Purkinje cell (primary cell): ENCODE results near the gene KRTAP3-3. TPM values are rescaled to one million over a fixed set of nuclear protein-coding genes. Genes with fewer than 3 reads are reported as not detected.

Source experiments
- polyA plus RNA-seq: library from polyadenylated mRNA; unstranded; fragments of >200 nt; fragmentation: Nextera tagmentation; gene quantifications from 2 replicates; pipeline ENCODE4 v1.2.1, GENCODE V29; 2014

KRTAP3-3 gene
- not detected in 2 replicates for polyA plus RNA-seq

DNA sequence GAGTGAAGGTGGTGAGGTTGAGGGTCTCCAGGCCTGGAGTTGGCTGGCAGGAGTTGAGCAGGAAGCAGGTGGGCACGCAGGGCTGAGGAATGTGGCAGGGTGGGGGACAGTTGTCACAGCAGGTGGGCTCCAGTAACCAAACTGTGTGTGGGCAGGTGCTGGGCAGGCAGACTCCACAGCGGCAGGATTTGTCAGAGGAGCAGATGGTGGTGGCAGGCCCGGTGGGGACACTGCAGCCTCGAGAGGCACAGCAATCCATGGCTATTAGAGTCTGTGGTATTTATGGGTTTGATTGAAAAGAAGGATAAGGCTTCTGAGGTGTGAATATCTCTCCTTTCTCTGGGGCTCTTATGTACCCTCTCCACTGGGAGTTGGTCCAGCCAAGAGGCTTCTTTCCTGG, at the start of gene KRTAP3-3:
TSS of gene KRTAP3-3 (minus strand) at position 326 of the 400 bp plus-strand sequence. CDS start at position 259, 67 bp downstream.

GRCh38 chr17:41040783-41041571, 47.0 kb upstream of the KRTAP3-3 start, which contains the start of gene KRTAP1-1:
TSS of gene KRTAP1-1 (minus strand) at chr17:41041450. CDS start at chr17:41041397, 53 bp downstream.

DNA sequence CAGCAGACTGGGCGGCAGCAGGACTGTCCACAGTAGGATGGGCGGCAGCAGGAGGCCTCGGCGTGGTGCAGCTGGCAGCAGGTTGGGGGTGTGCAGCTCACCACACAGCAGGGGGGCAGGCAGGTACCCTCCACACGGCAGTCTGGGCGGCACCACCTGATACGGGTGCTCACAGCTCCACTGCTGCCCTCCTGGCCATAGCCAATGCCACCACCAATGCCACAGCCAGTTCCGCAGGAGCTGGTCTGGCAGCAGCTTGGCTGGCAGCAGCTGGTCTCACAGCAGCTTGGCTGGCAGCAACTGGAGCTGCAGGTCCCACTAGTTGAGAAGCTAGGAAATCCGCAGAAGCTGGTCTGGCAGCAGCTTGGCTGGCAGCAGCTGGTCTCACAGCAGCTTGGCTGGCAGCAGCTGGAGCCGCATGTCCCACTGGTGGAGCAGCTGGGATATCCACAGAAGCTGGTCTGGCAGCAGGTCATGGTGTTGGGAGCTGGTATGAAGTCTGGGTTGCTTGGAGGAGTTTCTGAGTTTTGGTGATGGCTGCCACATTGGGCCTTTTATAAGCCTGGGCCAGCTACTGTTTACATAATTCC, 40.5 kb upstream of the KRTAP3-3 start, which contains the start of gene KRTAP1-3:
TSS of gene KRTAP1-3 (minus strand) at position 529 of the 590 bp plus-strand sequence. CDS start at position 476, 53 bp downstream.

DNA sequence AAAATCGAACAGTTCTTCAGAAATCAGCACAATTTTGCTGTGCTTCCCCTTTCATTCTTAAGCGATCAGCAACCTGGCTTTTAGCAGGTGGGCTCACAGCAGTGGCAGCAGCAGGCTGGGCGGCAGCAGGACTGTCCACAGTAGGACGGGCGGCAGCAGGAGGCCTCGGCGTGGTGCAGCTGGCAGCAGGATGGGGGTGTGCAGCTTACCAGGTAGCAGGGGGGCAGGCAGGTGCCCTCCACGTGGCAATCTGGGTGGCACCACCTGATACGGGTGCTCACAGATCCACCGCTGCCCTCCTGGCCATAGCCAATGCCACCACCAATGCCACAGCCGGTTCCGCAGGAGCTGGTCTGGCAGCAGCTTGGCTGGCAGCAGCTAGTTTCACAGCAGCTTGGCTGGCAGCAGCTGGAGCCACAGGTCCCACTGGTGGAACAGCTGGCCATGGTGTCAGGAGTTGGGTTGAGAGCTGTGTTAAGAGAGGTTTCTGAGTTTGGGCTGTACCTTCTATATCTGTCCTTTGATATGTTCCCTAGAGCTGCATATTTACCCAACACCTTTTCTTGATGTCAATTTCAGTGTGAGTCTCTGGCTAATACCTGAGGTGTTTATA, 35.8 kb upstream of the KRTAP3-3 start, which contains the start of gene KRTAP1-4:
TSS of gene KRTAP1-4 (minus strand) at position 563 of the 613 bp plus-strand sequence. CDS start at position 446, 117 bp downstream.

DNA sequence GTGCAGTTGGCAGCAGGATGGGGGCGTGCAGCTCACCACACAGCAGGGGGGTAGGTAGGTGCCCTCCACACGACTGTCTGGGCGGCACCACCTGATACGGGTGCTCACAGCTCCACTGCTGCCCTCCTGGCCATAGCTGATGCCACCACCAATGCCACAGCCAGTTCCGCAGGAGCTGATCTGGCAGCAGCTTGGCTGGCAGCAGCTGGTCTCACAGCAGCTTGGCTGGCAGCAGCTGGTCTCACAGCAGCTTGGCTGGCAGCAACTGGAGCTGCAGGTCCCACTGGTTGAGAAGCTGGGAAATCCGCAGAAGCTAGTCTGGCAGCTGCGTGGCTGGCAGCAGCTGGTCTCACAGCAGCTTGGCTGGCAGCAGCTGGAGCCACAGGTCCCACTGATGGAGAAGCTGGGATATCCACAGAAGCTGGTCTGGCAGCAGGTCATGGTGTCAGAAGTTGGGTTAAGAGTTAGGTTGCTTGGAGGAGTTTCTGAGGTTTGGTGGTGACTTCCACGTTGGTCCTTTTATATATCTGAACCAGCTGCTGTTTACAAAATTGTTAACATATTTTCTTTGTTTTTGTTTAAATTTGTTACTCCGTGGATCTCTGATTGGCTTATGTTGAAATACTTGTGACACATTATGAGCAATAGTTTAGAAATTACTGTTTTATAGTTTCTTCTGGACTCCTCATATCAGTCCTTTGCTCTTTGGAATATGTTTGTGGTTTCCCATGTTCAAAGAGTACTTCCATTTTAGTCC, 32.9 kb upstream of the KRTAP3-3 start, which contains the start of gene KRTAP1-5:
TSS of gene KRTAP1-5 (minus strand) at position 494 of the 757 bp plus-strand sequence. CDS start at position 441, 53 bp downstream.

GRCh38 chr17:41008811-41009210, 14.8 kb upstream of the KRTAP3-3 start, which contains the start of gene KRTAP3-1:
TSS of gene KRTAP3-1 (minus strand) at chr17:41009128. CDS start at chr17:41009074, 54 bp downstream.

GRCh38 chr17:40999563-40999962, 5.6 kb upstream of the KRTAP3-3 start, which contains the start of gene KRTAP3-2:
TSS of gene KRTAP3-2 (minus strand) at chr17:40999906. CDS start at chr17:40999853, 53 bp downstream.

DNA sequence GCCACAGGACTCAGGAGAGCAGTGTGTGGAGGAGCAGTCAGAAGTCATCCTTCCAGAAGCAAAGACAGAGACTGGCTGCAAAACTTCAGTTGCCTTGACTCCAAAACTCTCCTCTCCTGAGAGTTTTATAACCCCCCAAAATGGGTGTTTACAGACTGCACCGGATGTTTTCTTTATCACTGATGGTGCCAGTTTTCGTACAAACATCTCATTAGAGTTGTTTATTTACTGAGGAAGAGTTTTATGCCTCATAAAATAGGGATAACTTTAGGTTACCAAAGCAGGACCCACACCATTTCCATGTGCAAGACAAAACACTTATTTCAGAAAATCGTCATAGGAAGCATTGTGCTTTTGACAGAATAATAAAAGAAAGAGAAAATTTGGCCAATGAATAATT, 9.7 kb downstream of the KRTAP3-3 start, which contains the start of gene KRT40:
TSS of gene KRT40 (minus strand) at position 101 of the 400 bp plus-strand sequence. CDS start at position 48, 53 bp downstream.

GRCh38 chr17:40966848-40967247, 27.1 kb downstream of the KRTAP3-3 start, which contains the start of gene KRT39:
TSS of gene KRT39 (minus strand) at chr17:40966948. CDS start at chr17:40966856, 92 bp downstream.

Other genes with a start within 250 kb of the KRTAP3-3 start
- gene KRT25, start 238.8 kb downstream of the KRTAP3-3 start, polyA plus RNA-seq: 0.52 and 3.2 TPM in 2 replicates
- gene KRT26, start 222.0 kb downstream of the KRTAP3-3 start, polyA plus RNA-seq: not detected in 2 replicates
- not detected in 2 replicates for gene KRT27, start 211.6 kb downstream of the KRTAP3-3 start, polyA plus RNA-seq
- gene KRT28, start 194.2 kb downstream of the KRTAP3-3 start, polyA plus RNA-seq: not detected in 2 replicates
- gene KRT10, start 171.6 kb downstream of the KRTAP3-3 start, polyA plus RNA-seq: 45.5 and 59.0 TPM in 2 replicates
- gene KRT12, start 126.9 kb downstream of the KRTAP3-3 start, polyA plus RNA-seq: not detected in 2 replicates
- not detected in 2 replicates for gene KRT20, start 108.9 kb downstream of the KRTAP3-3 start, polyA plus RNA-seq
- gene KRT23, start 56.5 kb downstream of the KRTAP3-3 start, polyA plus RNA-seq: 0.60 TPM in 1 of 2 replicates, not detected in the other
- gene KRT39, start 27.2 kb downstream of the KRTAP3-3 start, polyA plus RNA-seq: not detected in 2 replicates
- not detected in 2 replicates for gene KRT40, start 9.8 kb downstream of the KRTAP3-3 start, polyA plus RNA-seq
- not detected in 2 replicates for gene KRTAP3-2, start 5.7 kb upstream of the KRTAP3-3 start, polyA plus RNA-seq
- not detected in 2 replicates for gene KRTAP3-1, start 15.0 kb upstream of the KRTAP3-3 start, polyA plus RNA-seq
- gene KRTAP1-5, start 33.0 kb upstream of the KRTAP3-3 start, polyA plus RNA-seq: not detected in 2 replicates
- not detected in 2 replicates for gene KRTAP1-4, start 36.0 kb upstream of the KRTAP3-3 start, polyA plus RNA-seq
- not detected in 2 replicates for gene KRTAP1-3, start 40.7 kb upstream of the KRTAP3-3 start, polyA plus RNA-seq
- gene KRTAP1-1, start 47.3 kb upstream of the KRTAP3-3 start, polyA plus RNA-seq: 0.28 TPM in 1 of 2 replicates, not detected in the other
- not detected in 2 replicates for gene KRTAP2-1, start 53.2 kb upstream of the KRTAP3-3 start, polyA plus RNA-seq
- gene KRTAP2-2, start 61.1 kb upstream of the KRTAP3-3 start, polyA plus RNA-seq: not detected in 2 replicates
- gene KRTAP2-3, start 66.0 kb upstream of the KRTAP3-3 start, polyA plus RNA-seq: not detected in 2 replicates
- not detected in 2 replicates for gene KRTAP2-4, start 71.7 kb upstream of the KRTAP3-3 start, polyA plus RNA-seq
- not detected in 2 replicates for gene KRTAP4-7, start 90.0 kb upstream of the KRTAP3-3 start, polyA plus RNA-seq
- not detected in 2 replicates for gene KRTAP4-8, start 104.0 kb upstream of the KRTAP3-3 start, polyA plus RNA-seq
- gene KRTAP4-16, start 108.0 kb upstream of the KRTAP3-3 start, polyA plus RNA-seq: not detected in 2 replicates
- gene KRTAP4-9, start 111.2 kb upstream of the KRTAP3-3 start, polyA plus RNA-seq: not detected in 2 replicates
- gene KRTAP4-11, start 124.2 kb upstream of the KRTAP3-3 start, polyA plus RNA-seq: not detected in 2 replicates
- not detected in 2 replicates for gene KRTAP4-12, start 130.0 kb upstream of the KRTAP3-3 start, polyA plus RNA-seq
- not detected in 2 replicates for gene KRTAP4-6, start 146.4 kb upstream of the KRTAP3-3 start, polyA plus RNA-seq
- gene KRTAP4-5, start 155.7 kb upstream of the KRTAP3-3 start, polyA plus RNA-seq: not detected in 2 replicates
- gene KRTAP4-4, start 166.6 kb upstream of the KRTAP3-3 start, polyA plus RNA-seq: not detected in 2 replicates
- gene KRTAP4-3, start 174.1 kb upstream of the KRTAP3-3 start, polyA plus RNA-seq: not detected in 2 replicates
- gene KRTAP4-2, start 184.1 kb upstream of the KRTAP3-3 start, polyA plus RNA-seq: not detected in 2 replicates
- not detected in 2 replicates for gene KRTAP4-1, start 190.7 kb upstream of the KRTAP3-3 start, polyA plus RNA-seq
- gene KRTAP9-1, start 195.7 kb upstream of the KRTAP3-3 start, polyA plus RNA-seq: not detected in 2 replicates
- gene KRTAP9-2, start 232.5 kb upstream of the KRTAP3-3 start, polyA plus RNA-seq: not detected in 2 replicates
- gene KRTAP9-3, start 238.3 kb upstream of the KRTAP3-3 start, polyA plus RNA-seq: not detected in 2 replicates
- gene KRTAP9-8, start 243.8 kb upstream of the KRTAP3-3 start, polyA plus RNA-seq: not detected in 2 replicates